HG03196 (cell line): ENCODE results near the gene KIAA1328.

Experiments
- ATAC-seq: cut with Tn5 transposase; IDR thresholded peaks from one replicate; pipeline ENCODE4 v1.9.1; 2021; ENCODE audit not compliant: unreplicated experiment

The KIAA1328 gene

DNA sequence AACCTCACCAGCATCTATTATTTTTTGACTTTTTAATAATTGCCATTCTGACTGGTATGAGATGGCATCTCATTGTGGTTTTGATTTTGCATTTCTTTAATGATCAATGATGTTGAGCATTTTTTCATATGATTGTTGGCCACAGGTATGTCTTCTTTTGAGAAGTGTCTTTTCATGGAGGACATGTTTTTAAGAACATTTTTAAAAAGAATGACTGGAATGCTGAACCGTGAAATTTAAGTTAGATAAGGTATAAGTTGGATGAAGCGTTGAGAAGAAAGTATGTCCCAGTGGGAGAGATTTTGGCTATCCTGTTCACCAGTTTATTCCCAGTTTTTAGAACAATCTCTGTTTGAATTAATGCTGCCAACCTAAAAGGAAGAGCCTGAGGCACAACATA is 370.8 kb downstream of the KIAA1328 start:
- ATAC-seq: no peak

DNA sequence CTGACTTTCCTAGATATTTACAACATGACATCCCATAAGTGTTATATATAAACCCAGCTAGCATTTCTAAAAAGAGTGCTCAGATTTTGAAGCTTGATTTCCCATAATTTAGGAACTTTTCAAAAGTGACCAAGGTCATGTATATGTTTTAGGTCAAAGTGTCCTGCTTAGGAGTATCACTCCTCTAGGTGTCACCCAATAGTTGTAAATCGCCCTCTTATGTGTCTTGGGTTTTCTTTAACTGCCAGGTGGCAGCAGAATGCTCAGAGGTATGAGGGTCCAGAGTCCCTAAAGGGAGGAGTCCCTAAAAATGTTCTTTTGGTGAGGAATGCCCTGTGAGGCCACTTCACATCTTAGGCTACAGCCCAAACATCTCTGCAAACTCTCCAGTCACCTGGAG is 378.4 kb downstream of the KIAA1328 start:
- no peak for ATAC-seq

DNA sequence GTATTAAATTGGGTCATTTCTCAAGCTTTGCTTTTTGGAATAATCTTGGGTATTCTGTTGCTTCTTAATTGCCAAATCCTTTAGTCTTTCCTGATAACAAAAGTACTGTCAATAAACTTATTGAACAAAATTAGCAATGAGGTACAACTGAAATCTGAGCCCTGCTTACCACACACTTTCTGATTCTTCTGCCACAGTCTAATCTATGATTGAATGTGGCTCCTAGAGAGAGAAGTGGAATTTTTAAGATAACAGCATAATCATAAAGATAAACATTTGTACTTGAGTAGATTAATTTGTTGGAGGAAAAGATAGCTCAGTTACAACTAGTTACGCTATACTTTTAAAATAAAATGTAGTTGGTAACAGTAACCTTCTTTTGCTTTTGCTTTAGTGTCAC is 381.9 kb downstream of the KIAA1328 start:
- ATAC-seq: no peak

DNA sequence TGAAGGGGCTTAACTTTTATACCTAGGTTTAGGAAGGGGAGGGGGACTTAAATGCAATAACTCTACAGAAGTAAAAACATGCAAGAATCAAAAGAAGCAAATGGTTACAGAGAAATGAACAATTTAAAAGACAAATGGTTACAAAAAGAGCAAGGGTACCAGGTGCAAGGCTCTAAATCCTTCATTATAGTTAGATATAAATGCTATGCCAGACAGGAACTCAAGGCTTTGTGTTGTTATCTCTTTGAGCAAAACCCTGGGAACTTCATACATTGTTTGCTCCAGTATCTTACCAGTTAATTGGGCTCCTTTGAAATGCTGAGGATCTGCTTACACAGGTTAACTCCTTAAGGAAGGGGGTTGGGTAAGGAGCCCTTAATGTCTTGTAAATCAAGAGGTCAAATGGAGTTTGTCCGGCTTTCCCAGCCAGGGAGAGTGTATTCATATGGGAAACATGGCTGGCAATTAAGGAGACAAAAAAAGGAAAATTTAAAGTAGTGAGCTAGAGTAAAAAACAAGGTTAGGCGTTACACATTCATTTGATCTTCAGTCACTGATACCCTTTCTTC is 389.2 kb downstream of the KIAA1328 start:
- no peak for ATAC-seq

DNA sequence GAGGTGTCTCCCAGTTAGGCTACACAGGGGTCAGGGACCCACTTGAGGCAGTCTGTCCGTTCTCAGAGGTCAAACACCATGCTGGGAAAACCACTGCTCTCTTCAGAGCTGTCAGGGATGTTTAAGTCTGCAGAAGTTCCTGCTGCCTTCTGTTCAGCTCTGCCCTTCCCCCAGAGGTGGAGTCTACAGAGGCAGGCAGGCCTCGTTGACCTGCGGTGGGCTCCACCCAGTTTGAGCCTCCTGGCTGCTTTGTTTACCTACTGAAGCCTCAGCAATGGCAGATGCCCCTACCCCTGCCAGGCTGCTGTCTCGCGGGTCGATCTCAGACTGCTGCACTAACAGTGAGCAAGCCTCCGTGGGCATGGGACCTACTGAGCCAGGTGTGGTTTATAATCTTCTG is 390.3 kb downstream of the KIAA1328 start:
- ATAC-seq: no peak

DNA sequence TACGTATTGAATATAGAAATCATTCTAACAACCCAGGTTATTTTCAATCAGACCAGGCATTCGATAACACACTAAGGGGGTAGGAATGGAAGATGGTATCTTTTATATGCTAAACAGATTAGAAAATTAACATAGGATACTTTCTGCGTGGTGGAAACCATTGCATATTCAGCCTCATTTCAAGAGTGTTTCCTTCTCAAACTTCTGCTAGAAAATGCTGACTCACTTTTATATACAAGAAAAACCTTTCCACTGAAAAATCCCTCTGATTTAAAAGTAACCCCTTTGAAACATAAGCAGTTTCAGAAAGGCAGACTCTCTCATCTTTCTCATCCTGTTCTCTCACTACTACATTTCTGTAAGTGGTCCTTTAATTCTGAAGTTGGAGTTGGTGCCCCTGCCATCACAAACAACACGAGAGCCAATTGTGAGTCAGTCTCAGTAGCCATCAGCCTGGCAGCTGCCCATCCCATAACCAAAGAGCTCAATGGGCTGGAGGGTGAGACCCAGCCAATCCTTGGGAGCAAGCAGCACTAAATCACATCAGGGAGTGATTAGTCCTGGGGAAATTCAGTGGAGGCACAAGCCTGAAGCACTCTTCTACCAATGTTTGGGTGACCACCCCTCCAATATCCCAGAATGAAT is 393.5 kb downstream of the KIAA1328 start:
- no peak for ATAC-seq

DNA sequence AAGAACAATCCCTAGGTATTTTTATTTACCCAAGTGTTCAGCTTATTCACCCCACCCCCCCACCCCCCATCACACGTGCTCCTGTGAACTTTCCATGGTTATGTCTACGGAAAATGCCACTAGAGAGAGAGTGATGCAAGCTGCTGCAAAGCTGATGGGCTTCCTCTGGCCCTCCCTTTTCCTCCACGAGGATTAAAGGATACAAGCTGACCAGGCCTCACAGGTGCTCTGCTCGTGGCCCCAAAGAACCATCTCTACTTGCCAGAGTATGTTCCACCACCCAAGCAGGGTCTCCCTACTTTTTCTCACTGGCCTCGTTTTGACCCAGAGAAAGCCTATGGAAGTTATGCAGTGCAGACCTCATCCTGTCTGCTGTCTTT is 394.1 kb downstream of the KIAA1328 start:
- no peak for ATAC-seq

DNA sequence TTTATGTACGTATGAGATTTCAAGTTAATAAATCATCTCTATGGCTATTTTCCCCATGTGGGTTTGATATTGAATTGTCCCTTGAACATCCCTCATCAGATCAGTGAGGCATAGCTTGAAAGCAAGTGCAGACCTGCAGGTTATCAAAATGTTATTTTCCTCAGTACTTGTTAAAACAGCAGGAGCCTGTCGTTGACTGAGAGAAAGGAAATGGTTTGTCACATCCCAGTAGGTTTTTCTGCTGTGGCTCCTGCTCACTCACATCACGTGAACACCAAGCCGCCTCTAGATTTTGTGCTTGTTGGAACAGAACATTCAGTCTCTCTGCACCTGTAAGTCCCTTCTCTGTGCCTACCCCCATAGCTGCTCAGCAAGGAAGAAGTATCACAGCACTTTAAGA is 396.4 kb downstream of the KIAA1328 start:
- no peak for ATAC-seq

DNA sequence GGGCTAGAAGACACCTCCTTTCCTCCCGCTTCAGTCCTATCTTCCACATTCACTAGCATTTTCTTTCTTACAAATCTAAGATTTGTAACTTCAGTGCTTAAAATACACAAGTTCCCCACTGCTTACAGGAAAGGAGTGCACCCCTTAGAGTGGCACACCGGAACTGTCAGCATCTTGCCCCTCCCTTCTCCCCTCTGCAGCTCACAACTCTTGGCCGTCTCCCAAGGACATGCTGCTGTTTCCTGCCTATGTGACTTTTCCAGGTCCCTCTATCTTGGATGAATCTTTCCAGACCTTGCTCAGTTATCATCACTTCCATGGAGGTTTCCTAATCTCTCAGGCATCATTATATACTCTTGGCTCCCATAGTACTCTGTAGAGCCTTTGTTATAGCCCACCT is 401.8 kb downstream of the KIAA1328 start:
- no peak for ATAC-seq

DNA sequence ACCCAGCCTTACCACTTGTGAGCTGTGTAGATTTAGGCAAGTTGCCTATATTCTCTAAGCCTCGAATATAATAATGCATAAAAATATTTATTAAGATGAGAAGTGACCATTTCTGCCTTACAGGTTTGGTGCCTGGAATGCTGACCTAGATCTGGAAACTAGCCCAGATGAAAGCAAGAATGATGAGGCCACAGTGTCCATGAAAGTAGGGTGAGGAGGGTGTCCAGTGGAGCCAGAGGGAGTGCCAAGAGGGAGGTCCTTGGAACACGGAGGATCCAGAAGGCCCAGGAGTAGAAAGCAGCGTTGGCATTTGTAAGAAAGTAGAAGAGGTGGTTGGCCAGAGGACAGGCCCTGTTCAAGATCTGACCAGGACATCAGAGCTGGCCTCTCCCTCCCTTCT is 402.3 kb downstream of the KIAA1328 start:
- ATAC-seq: no peak

DNA sequence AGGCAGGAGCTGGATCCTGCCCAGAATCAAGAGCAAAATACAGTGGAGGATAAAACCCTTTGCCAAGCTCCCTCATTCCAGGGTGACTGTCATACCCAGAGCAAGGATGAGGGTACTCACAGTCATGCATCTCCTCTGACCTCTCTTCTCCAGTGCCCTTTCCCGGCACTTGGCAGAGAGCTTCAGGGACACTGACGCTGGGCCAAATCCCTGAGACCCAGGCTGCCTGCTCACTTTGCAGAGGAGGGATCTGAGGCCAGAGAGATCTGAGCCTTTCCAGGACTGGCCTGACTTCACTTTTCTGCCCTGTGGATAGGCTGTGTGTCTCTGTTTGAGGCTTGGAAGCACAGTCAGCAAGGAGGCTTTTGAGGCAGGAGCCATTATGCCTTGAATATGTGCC is 406.7 kb downstream of the KIAA1328 start:
- no peak for ATAC-seq

DNA sequence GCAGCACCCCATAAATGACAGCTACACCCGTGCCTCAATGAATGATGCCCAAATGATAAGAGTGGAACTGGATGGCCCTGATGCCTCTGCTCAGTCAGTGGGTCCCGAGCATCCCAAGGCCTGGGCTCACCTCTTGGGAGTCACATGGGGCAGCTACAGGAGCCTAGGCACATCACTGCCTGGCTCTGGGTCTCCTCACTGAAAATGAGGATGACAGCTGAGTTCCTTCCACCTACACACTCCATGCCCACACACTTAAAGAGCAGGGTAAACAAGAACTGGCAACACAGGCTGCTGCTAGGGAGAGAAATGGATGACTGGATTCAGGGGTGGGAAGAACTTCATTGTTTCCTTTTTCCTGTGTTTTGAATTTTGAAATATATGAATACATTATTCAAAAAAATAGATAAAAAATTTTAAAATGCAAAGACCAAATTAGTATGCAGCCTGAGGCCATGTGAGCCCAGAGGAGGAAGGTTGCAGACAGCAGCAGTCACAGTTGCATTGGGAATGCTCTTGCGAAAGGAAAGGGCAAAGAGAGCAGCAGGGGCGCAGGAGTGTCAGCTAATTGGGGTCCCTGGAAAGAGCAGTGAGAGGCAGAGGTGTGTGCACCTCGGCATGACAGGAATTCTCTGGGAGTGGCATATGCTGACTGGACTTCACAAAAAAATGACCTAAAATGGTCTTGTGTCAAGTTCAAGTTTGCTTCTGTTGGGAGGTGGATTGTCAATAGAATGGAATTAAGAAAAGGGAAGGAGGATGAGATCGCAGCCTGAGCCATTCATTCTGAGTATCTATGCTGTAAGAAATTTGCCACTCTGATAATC is 409.6 kb downstream of the KIAA1328 start:
- no peak for ATAC-seq

DNA sequence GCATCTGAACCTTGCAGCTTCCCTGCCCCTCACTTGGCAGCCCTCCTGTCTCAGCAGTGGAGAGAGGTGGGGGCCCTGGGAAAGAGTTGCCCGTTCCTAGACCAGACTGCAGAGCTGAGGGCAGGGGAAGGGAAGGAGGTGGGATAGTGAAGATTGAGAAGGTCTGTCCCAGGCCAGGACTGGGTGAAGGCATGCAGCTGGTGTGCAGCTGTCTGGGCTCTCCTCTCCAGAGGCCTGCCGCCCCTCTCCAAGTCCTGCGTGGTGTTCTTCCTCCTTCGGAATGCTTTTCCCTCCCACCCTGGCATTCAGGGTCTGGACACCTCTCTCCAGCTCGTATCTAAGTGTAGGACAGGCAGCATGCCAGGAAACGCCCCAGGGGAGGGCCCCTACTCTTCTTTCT is 413.2 kb downstream of the KIAA1328 start:
- ATAC-seq: no peak

DNA sequence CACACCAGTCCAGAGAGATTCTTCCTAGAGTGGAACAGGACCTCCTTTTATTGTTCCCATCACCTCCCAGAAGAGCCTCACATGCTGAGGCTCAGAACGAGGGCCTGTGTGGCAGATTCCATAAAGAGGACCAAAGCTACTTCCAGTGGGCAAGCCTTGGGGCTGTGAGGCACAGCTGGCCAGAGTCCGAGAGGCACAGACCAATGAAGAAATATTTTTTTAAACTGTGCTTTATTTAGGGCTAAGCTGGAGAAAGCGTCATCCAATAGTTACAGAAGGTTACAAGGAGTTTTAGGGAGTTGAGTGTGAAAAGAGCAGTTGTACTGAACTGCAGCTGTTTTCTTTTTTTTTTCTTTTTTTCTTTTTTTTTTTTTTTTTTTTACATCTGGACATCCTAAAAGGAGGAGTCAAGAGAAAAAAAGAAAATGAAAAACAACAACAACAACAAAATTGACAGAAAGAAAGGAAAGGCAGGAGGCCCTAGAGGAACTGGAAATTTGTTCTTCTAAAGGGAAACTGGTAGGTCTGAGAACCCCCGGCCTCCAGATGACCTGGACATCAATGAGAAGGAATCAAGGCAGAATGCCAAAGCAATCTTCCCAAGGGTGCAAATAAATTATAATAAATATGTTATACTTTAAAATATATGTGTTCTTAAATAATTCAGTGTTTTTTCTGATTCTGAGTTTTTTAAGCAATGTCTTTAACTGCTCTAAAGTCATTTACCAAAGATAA is 414.1 kb downstream of the KIAA1328 start:
- no peak for ATAC-seq

DNA sequence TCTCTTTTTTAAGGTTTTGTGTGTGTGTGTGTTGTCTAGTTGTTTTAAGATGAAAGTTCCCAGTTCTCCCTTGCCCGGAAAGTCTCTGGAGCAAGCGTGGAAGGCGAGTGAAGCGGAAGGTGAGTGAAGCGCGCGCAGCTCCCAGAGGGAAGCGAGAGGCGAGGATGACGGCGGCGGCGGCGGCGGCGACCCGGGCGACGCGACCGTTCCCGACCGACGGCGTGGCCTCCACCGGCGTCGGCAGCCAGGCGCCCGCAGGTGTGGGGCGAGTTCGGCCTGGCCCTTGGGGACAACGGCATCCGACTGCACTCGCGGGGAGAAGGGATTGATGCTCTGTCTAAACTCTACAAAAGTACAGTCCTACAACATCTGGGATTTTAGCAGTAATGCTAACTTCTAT is 414.8 kb downstream of the KIAA1328 start:
- no peak for ATAC-seq

DNA sequence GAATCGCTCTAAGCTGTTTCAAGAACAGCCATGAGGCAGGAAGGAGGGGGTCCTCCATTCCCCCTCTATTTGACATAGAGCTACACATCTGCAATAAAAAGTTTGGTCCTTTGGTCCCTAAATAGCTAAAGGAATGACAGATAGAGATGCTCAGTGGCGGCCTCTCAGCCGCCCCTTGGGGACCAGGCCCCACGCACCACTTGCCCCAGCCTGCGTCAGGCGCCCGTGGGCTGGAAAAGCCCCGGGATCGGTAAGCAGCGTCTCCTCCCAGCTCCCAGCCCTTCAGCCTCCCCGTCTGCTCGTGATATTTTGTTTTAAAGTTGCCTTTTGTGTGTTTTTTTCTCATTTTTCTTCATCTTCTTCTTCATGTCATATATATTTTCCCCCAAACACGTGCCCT is 415.7 kb downstream of the KIAA1328 start:
- ATAC-seq: no peak

DNA sequence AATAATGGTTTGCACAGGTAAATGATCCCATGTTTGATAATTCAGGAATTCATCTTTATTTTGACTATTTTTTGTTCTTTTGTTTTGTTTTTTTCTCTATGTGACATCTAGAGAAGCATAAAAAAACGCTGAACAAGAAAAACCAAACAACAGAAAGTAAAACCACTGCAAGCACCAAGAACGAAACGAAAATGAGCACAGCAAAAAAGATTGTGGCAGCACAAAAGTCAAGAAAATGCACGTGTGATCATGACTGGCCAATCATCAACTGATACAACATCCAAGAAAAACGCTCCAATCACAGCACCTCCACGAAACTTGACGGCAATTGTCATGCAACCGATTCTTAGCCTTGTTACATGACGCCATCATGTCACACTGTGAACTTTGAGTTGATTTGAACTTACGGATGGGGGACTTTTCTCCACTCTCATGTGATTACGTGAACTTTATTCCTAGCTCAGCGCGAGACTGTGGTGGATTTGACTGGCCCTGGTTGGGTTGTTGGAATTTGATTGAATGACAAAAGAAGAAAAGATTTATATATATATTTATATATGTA is 417.9 kb downstream of the KIAA1328 start:
- ATAC-seq: no peak

DNA sequence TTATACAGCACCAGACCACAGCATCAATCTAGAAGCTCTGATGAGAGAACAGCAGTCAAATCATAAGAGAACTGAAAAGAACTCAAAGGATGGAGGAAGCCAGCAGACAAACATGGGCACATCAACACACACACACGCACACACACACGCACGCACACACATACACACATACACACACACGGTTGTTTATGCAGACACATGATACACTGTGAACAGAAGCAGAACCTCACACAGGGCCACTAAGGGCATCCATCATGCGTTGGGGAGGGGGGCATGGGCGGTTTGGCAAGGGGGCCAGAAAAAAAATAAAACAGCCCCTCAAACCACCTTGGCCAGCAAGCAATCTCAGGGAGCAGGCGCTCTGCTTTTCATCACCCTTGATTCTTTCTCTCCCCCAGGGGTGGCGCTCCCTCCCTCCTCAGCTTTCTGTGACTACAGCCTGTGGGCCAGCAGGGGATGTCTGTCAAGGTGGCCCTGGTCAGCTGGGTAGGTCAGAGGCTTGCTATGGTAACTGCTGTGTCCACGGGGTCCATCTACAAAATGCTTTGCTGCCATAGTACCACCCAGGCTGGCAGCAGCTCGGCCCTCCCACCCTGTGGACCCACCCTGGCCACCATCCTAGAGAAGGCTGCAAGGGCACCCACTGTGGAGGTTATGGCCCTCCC is 418.7 kb downstream of the KIAA1328 start:
- no peak for ATAC-seq

DNA sequence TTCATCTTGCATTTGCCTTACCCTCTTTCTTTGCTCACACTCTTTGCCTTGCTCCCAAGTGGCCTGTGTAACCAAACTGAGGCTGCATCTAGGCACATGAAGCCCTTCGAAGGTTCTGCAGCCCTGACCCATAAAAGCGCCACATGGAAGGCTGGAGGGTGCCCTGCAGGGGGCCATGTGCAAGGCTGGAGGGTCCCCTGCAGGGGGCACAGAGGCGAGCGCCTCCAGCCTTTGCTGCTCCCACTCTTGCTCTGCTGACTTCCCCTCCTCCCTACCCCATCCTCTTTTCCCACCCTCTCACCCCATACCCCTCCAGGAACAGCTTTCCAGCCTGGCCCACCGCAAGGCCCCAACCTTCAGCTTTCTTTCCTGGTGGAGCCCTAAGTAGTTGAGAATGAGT is 419.4 kb downstream of the KIAA1328 start:
- ATAC-seq: no peak

DNA sequence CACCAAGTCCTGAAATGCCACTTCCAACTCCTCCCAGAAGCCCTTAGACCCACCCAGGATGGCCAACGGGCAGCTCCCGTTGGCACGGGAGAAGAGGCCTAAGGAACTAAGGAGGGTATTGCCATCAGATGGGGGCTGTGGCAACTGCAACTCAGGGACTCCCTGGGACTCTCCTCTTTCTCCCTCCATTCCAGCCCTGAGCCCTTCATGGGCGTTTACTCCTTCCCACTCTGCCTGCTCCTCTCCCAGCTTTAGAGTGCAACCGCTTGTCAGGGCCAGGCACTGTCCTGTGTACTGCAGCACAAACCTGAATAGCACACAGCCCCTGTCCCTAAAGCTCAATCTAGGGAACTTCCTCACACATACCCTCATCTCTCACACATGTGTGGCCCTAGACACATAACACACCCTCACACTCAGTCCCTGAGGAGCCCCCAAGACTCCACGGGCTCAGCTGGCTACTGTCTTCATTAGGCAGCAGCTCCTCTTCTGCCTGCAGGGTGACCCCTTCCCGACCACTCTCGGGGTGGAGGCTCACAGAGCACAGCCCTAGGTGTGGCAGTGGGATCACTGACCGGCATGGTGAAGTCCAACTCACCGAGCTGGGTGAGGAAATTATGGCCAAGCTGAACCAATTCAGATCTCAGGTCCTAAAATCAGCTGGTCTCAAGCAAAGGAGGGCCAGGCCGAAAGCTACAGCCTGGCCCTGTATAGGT is 420.4 kb downstream of the KIAA1328 start:
- no peak for ATAC-seq
